ENCODE measurements around the gene TSHZ1. TPM values are rescaled to one million over a fixed set of nuclear protein-coding genes. Genes with fewer than 3 reads are reported as not detected.

Gene TSHZ1
- total RNA-seq, 2 donors from 2014 or later: 14.5 to 19.4 TPM

GRCh38 chr18:75211002-75211621, 515 bp downstream of the TSHZ1 start:
- Histone ChIP-seq H3K27ac (peak overlapping the region; percentile 94 to 98), H3K9me3 (no peaks in the 10 kb centered on the region), H3K36me3 (no peaks in the 10 kb centered on the region), H3K4me3 (peak overlapping the region; percentile 73 to 87), H3K4me1 (peaks cover 0 to 61% of the 10 kb centered on the region in 2 donors), H3K27me3 (no peaks in the 10 kb centered on the region)
- TF ChIP-seq CTCF (IDR thresholded peaks at IDR 0.05): no peak
- no peak for DNase-seq (ENCODE audit: low spot score)

GRCh38 chr18:75211626-75211952, 992 bp downstream of the TSHZ1 start:
- no peak for TF ChIP-seq CTCF (IDR thresholded peaks at IDR 0.05)
- Histone ChIP-seq H3K9me3 (no peaks in the 10 kb centered on the region), H3K4me1 (peaks cover 0 to 56% of the 10 kb centered on the region in 2 donors), H3K36me3 (no peaks in the 10 kb centered on the region), H3K27me3 (no peaks in the 10 kb centered on the region), H3K27ac (peak overlapping the region; percentile 86 to 89), H3K4me3 (peak overlapping the region; percentile 81 to 82)
- no peak for DNase-seq (ENCODE audit: low spot score)

- H3K27ac ChIP-seq: peak overlapping the region; percentile 86 to 89
- no peaks in the 10 kb centered on the region for H3K27me3 ChIP-seq
- H3K9me3 ChIP-seq: no peaks in the 10 kb centered on the region
- no peaks in the 10 kb centered on the region for H3K36me3 ChIP-seq
- peak overlapping the region; percentile 81 to 82 for H3K4me3 ChIP-seq
- H3K4me1 ChIP-seq: peaks cover 0 to 56% of the 10 kb centered on the region in 2 donors
- TF ChIP-seq CTCF (IDR thresholded peaks at IDR 0.05): no peak
- no peak for DNase-seq (ENCODE audit: low spot score)
Measured at GRCh38 chr18:75211953-75212750, 1.6 kb downstream of the TSHZ1 start.

- no peak for DNase-seq (ENCODE audit: low spot score)
- H3K9me3 ChIP-seq: no peaks in the 10 kb centered on the region
- peak overlapping the region; percentile 86 to 89 for H3K27ac ChIP-seq
- H3K4me3 ChIP-seq: peak overlapping the region; percentile 81 to 82
- TF ChIP-seq CTCF (IDR thresholded peaks at IDR 0.05): no peak
- peaks cover 0 to 52% of the 10 kb centered on the region in 2 donors for H3K4me1 ChIP-seq
- no peaks in the 10 kb centered on the region for H3K36me3 ChIP-seq
- H3K27me3 ChIP-seq: no peaks in the 10 kb centered on the region
Measured at GRCh38 chr18:75212751-75213090, 2.1 kb downstream of the TSHZ1 start.

- Histone ChIP-seq H3K4me1 (peaks cover 0 to 61% of the 10 kb centered on the region in 2 donors), H3K27ac (peak overlapping the region; percentile 86 to 89), H3K9me3 (no peaks in the 10 kb centered on the region), H3K4me3 (no peak overlapping the region), H3K36me3 (no peaks in the 10 kb centered on the region), H3K27me3 (no peaks in the 10 kb centered on the region)
- no peak for TF ChIP-seq CTCF (IDR thresholded peaks at IDR 0.05)
- no peak for DNase-seq (ENCODE audit: low spot score)
Measured at GRCh38 chr18:75213611-75214331, 3.2 kb downstream of the TSHZ1 start.

Measured in right atrium auricular region (tissue), 2 donors.